ENCODE measurements around the gene VKORC1. TPM values are rescaled to one million over a fixed set of nuclear protein-coding genes. Genes with fewer than 3 reads are reported as not detected.

VKORC1 gene
- total RNA-seq: 163 and 273 TPM in 2 replicates

GRCh38 chr16:31094424-31095120 lies at the start of gene VKORC1:
Gene VKORC1 (minus strand): TSS chr16:31094797. CDS start chr16:31094729, 68 bp downstream.

GRCh38 chr16:31135535-31136286 lies 41.1 kb upstream of the VKORC1 start, which contains the start of gene PRSS8:
Gene PRSS8 (minus strand): TSS chr16:31135727. CDS start chr16:31135498, 229 bp downstream.

GRCh38 chr16:31117384-31118222 lies 23.0 kb upstream of the VKORC1 start, which contains the start of gene KAT8:
Gene KAT8 (plus strand): TSS chr16:31117664. CDS start chr16:31117682, 18 bp downstream.

GRCh38 chr16:31108035-31108793 lies 13.6 kb upstream of the VKORC1 start, which contains the start of gene BCKDK:
Gene BCKDK (plus strand): TSS chr16:31108386. CDS start chr16:31109224, 838 bp downstream.

GRCh38 chr16:31088459-31089183 lies 6.0 kb downstream of the VKORC1 start, which contains the start of gene PRSS53:
Gene PRSS53 (minus strand): TSS chr16:31088943. CDS start chr16:31088809, 134 bp downstream.

GRCh38 chr16:31073970-31074813 lies 20.4 kb downstream of the VKORC1 start, which contains the start of the genes ZNF646 and ZNF668:
Gene ZNF646 (plus strand): TSS chr16:31074422. CDS start chr16:31076325, 1,903 bp downstream.
Gene ZNF668 (minus strand): TSS chr16:31074240. CDS start chr16:31064459, 9,781 bp downstream.

Other genes starting within 250 kb of the VKORC1 start
- 25.5 and 26.6 TPM in 2 replicates for gene BCL7C, start 200.7 kb downstream of the VKORC1 start, total RNA-seq
- gene CTF1, start 198.2 kb downstream of the VKORC1 start, total RNA-seq: 2.7 and 4.4 TPM in 2 replicates
- gene FBXL19, start 171.2 kb downstream of the VKORC1 start, total RNA-seq: 25.2 and 25.5 TPM in 2 replicates
- gene ORAI3, start 145.7 kb downstream of the VKORC1 start, total RNA-seq: 36.4 and 49.0 TPM in 2 replicates
- 1.8 and 4.9 TPM in 2 replicates for gene SETD1A, start 137.0 kb downstream of the VKORC1 start, total RNA-seq
- 11.6 and 13.4 TPM in 2 replicates for gene HSD3B7, start 109.6 kb downstream of the VKORC1 start, total RNA-seq
- 0.59 and 2.8 TPM in 2 replicates for gene STX1B, start 84.2 kb downstream of the VKORC1 start, total RNA-seq
- gene STX4, start 61.2 kb downstream of the VKORC1 start, total RNA-seq: 23.2 and 29.7 TPM in 2 replicates
- 8.3 and 9.8 TPM in 2 replicates for gene ZNF668, start 20.6 kb downstream of the VKORC1 start, total RNA-seq
- 9.5 and 16.3 TPM in 2 replicates for gene ZNF646, start 20.4 kb downstream of the VKORC1 start, total RNA-seq
- gene PRSS53, start 5.9 kb downstream of the VKORC1 start, total RNA-seq: 3.6 and 9.6 TPM in 2 replicates
- gene BCKDK, start 13.6 kb upstream of the VKORC1 start, total RNA-seq: 19.3 and 33.3 TPM in 2 replicates
- 31.5 and 32.1 TPM in 2 replicates for gene KAT8, start 22.9 kb upstream of the VKORC1 start, total RNA-seq
- gene PRSS8, start 40.9 kb upstream of the VKORC1 start, total RNA-seq: not detected in 2 replicates
- 0.30 TPM in 1 of 2 replicates, not detected in the other for gene PRSS36, start 55.3 kb upstream of the VKORC1 start, total RNA-seq
- 45.7 and 65.8 TPM in 2 replicates for gene FUS, start 85.3 kb upstream of the VKORC1 start, total RNA-seq
- gene PYCARD, start 108.0 kb upstream of the VKORC1 start, total RNA-seq: 27.3 and 28.7 TPM in 2 replicates
- not detected in 2 replicates for gene TRIM72, start 119.3 kb upstream of the VKORC1 start, total RNA-seq
- not detected in 2 replicates for gene PYDC1, start 122.3 kb upstream of the VKORC1 start, total RNA-seq
- gene ITGAM, start 165.2 kb upstream of the VKORC1 start, total RNA-seq: not detected in 2 replicates

All from smooth muscle cell of the umbilical artery (primary cell).